PFSK-1 (cell line): ENCODE results near the gene AHSG.

ENCODE experiments used
- SIN3A ChIP-seq: IDR thresholded peaks from 2 replicates; pipeline ENCODE4 v1.6.1; 2012; ENCODE audit warnings: mild to moderate bottlenecking, low read length, moderate library complexity, borderline replicate concordance; ENCODE audit not compliant: insufficient read depth
- TF ChIP-seq, protein P1 (sequence below), 2 experiments: IDR thresholded peaks; 2 replicates each; pipeline versions ENCODE4 v1.6.1 to v1.8.0; 2011 to 2012; ENCODE audit warnings: low read depth in 2 of 2, low read length in 2 of 2, control low read depth in 1 of 2, inconsistent platforms in 1 of 2, mild to moderate bottlenecking in 1 of 2, moderate library complexity in 1 of 2; ENCODE audit not compliant: insufficient read depth in 1 of 2

DNA sequence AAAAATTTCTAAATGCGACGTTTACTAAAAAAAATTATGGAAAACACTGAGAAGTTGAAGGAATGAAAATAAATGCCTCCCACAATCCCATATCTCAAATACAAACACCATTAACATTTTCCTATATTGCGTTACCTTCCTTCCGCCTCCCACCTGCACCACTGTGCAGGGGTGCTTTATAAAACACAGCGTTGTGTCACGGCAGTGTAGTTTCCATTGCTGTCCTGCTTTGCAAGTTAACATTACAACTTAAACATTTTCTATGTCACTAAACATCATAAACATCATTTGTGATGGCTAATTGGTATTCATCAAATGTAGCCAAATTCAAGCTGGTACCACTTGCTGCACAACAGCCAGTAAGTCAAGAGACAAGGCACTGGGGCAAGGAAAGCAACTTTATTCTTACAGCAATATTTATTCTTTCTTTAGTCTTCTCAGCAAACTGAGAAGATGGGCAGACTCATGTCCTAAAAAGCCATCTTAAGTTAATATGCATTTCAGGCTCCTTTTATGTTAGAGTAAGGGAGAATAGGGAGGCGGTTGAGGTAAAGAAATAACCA, 15.1 kb downstream of the AHSG start:
- TF ChIP-seq SIN3A: no peak
- TF ChIP-seq, protein P1, sequence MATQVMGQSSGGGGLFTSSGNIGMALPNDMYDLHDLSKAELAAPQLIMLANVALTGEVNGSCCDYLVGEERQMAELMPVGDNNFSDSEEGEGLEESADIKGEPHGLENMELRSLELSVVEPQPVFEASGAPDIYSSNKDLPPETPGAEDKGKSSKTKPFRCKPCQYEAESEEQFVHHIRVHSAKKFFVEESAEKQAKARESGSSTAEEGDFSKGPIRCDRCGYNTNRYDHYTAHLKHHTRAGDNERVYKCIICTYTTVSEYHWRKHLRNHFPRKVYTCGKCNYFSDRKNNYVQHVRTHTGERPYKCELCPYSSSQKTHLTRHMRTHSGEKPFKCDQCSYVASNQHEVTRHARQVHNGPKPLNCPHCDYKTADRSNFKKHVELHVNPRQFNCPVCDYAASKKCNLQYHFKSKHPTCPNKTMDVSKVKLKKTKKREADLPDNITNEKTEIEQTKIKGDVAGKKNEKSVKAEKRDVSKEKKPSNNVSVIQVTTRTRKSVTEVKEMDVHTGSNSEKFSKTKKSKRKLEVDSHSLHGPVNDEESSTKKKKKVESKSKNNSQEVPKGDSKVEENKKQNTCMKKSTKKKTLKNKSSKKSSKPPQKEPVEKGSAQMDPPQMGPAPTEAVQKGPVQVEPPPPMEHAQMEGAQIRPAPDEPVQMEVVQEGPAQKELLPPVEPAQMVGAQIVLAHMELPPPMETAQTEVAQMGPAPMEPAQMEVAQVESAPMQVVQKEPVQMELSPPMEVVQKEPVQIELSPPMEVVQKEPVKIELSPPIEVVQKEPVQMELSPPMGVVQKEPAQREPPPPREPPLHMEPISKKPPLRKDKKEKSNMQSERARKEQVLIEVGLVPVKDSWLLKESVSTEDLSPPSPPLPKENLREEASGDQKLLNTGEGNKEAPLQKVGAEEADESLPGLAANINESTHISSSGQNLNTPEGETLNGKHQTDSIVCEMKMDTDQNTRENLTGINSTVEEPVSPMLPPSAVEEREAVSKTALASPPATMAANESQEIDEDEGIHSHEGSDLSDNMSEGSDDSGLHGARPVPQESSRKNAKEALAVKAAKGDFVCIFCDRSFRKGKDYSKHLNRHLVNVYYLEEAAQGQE (IDR thresholded peaks at IDR 0.05; ENCODE audit: insufficient read depth in 1 of 2, low read depth in 2 of 2, low read length in 2 of 2): no peak
